ENCODE results near the gene UBE3B.

UBE3B gene

GRCh38 chr12:109475993-109476806 is 1.2 kb upstream of the UBE3B start:
- H3K27me3 Mint-ChIP-seq (ENCODE audit: low read depth), result no peaks in the 10 kb centered on the region
- H3K4me1 Mint-ChIP-seq (ENCODE audit: low read depth), result peaks cover 28% of the 10 kb centered on the region
- no peaks in the 10 kb centered on the region for H3K36me3 Mint-ChIP-seq (ENCODE audit: low read depth)

GRCh38 chr12:109476807-109477184 is 638 bp upstream of the UBE3B start:
- no peaks in the 10 kb centered on the region for H3K27me3 Mint-ChIP-seq (ENCODE audit: low read depth)
- peak overlapping the region; percentile 98 for H3K27ac Mint-ChIP-seq
- no peaks in the 10 kb centered on the region for H3K9me3 Mint-ChIP-seq
- peak overlapping the region; percentile 99 for H3K4me3 Mint-ChIP-seq
- H3K4me1 Mint-ChIP-seq (ENCODE audit: low read depth), result peaks cover 28% of the 10 kb centered on the region
- no peaks in the 10 kb centered on the region for H3K36me3 Mint-ChIP-seq (ENCODE audit: low read depth)

More at GRCh38 chr12:109475993-109476806, 1.2 kb upstream of the UBE3B start:
- Mint-ChIP-seq H3K27ac (peak overlapping the region; percentile 98), H3K9me3 (no peaks in the 10 kb centered on the region), H3K4me3 (peak overlapping the region; percentile 99)

GRCh38 chr12:109477963-109478315 is 505 bp downstream of the UBE3B start:
- H3K4me1 Mint-ChIP-seq (ENCODE audit: low read depth), result peaks cover 28% of the 10 kb centered on the region
- H3K9me3 Mint-ChIP-seq, result no peaks in the 10 kb centered on the region

GRCh38 chr12:109479761-109480160 is 2.3 kb downstream of the UBE3B start:
- H3K27ac Mint-ChIP-seq, result no peak overlapping the region

More at GRCh38 chr12:109477963-109478315, 505 bp downstream of the UBE3B start:
- peak overlapping the region; percentile 99 for H3K4me3 Mint-ChIP-seq
- H3K36me3 Mint-ChIP-seq (ENCODE audit: low read depth), result no peaks in the 10 kb centered on the region
- peak overlapping the region; percentile 98 for H3K27ac Mint-ChIP-seq
- no peaks in the 10 kb centered on the region for H3K27me3 Mint-ChIP-seq (ENCODE audit: low read depth)

GRCh38 chr12:109480356-109480755 is 2.9 kb downstream of the UBE3B start:
- Mint-ChIP-seq H3K36me3 (ENCODE audit: low read depth) (peaks cover 5% of the 10 kb centered on the region), H3K9me3 (no peaks in the 10 kb centered on the region), H3K4me3 (no peak overlapping the region), H3K27me3 (ENCODE audit: low read depth) (no peaks in the 10 kb centered on the region), H3K27ac (no peak overlapping the region), H3K4me1 (ENCODE audit: low read depth) (peaks cover 23% of the 10 kb centered on the region)

More at GRCh38 chr12:109479761-109480160, 2.3 kb downstream of the UBE3B start:
- Mint-ChIP-seq H3K4me3 (no peak overlapping the region), H3K4me1 (ENCODE audit: low read depth) (peaks cover 25% of the 10 kb centered on the region), H3K9me3 (no peaks in the 10 kb centered on the region), H3K36me3 (ENCODE audit: low read depth) (peaks cover under 1% of the 10 kb centered on the region), H3K27me3 (ENCODE audit: low read depth) (no peaks in the 10 kb centered on the region)

- Mint-ChIP-seq H3K9me3 (no peaks in the 10 kb centered on the region), H3K27ac (no peak overlapping the region), H3K4me1 (ENCODE audit: low read depth) (peaks cover 9% of the 10 kb centered on the region), H3K4me3 (no peak overlapping the region), H3K36me3 (ENCODE audit: low read depth) (peaks cover 6% of the 10 kb centered on the region), H3K27me3 (ENCODE audit: low read depth) (no peaks in the 10 kb centered on the region)
These were observed 4.4 kb downstream of the UBE3B start for GRCh38 chr12:109481863-109482262.

- peaks cover 11% of the 10 kb centered on the region for H3K36me3 Mint-ChIP-seq (ENCODE audit: low read depth)
These were observed 5.1 kb downstream of the UBE3B start for GRCh38 chr12:109482491-109482890.

GRCh38 chr12:109482894-109483293 is 5.5 kb downstream of the UBE3B start:
- H3K27me3 Mint-ChIP-seq (ENCODE audit: low read depth), result no peaks in the 10 kb centered on the region
- no peak overlapping the region for H3K27ac Mint-ChIP-seq
- peaks cover 11% of the 10 kb centered on the region for H3K36me3 Mint-ChIP-seq (ENCODE audit: low read depth)
- no peak overlapping the region for H3K4me3 Mint-ChIP-seq
- H3K4me1 Mint-ChIP-seq (ENCODE audit: low read depth), result peaks cover 9% of the 10 kb centered on the region
- no peaks in the 10 kb centered on the region for H3K9me3 Mint-ChIP-seq

More at GRCh38 chr12:109482491-109482890, 5.1 kb downstream of the UBE3B start:
- Mint-ChIP-seq H3K27me3 (ENCODE audit: low read depth) (no peaks in the 10 kb centered on the region), H3K4me1 (ENCODE audit: low read depth) (peaks cover 9% of the 10 kb centered on the region), H3K4me3 (no peak overlapping the region), H3K9me3 (no peaks in the 10 kb centered on the region), H3K27ac (no peak overlapping the region)

- Mint-ChIP-seq H3K9me3 (no peaks in the 10 kb centered on the region), H3K4me1 (ENCODE audit: low read depth) (peaks cover 9% of the 10 kb centered on the region), H3K27ac (no peak overlapping the region), H3K36me3 (ENCODE audit: low read depth) (peaks cover 11% of the 10 kb centered on the region), H3K4me3 (no peak overlapping the region), H3K27me3 (ENCODE audit: low read depth) (no peaks in the 10 kb centered on the region)
These were observed 5.9 kb downstream of the UBE3B start for GRCh38 chr12:109483346-109483745.

GRCh38 chr12:109485201-109485600 is 7.8 kb downstream of the UBE3B start:
- no peaks in the 10 kb centered on the region for H3K4me1 Mint-ChIP-seq (ENCODE audit: low read depth)
- H3K36me3 Mint-ChIP-seq (ENCODE audit: low read depth), result peaks cover 23% of the 10 kb centered on the region

GRCh38 chr12:109487181-109488050 is 10.0 kb downstream of the UBE3B start:
- Mint-ChIP-seq H3K27ac (no peak overlapping the region), H3K4me1 (ENCODE audit: low read depth) (no peaks in the 10 kb centered on the region), H3K9me3 (no peaks in the 10 kb centered on the region), H3K27me3 (ENCODE audit: low read depth) (no peaks in the 10 kb centered on the region), H3K36me3 (ENCODE audit: low read depth) (peaks cover 29% of the 10 kb centered on the region), H3K4me3 (no peak overlapping the region)

More at GRCh38 chr12:109485201-109485600, 7.8 kb downstream of the UBE3B start:
- H3K9me3 Mint-ChIP-seq, result no peaks in the 10 kb centered on the region
- no peak overlapping the region for H3K4me3 Mint-ChIP-seq
- no peak overlapping the region for H3K27ac Mint-ChIP-seq
- no peaks in the 10 kb centered on the region for H3K27me3 Mint-ChIP-seq (ENCODE audit: low read depth)

- Mint-ChIP-seq H3K9me3 (no peaks in the 10 kb centered on the region), H3K36me3 (ENCODE audit: low read depth) (peaks cover 29% of the 10 kb centered on the region), H3K4me1 (ENCODE audit: low read depth) (no peaks in the 10 kb centered on the region), H3K4me3 (no peak overlapping the region), H3K27ac (no peak overlapping the region), H3K27me3 (ENCODE audit: low read depth) (no peaks in the 10 kb centered on the region)
These were observed 10.7 kb downstream of the UBE3B start for GRCh38 chr12:109488051-109488665.

- H3K27ac Mint-ChIP-seq, result no peak overlapping the region
- no peak overlapping the region for H3K4me3 Mint-ChIP-seq
- no peaks in the 10 kb centered on the region for H3K9me3 Mint-ChIP-seq
- no peaks in the 10 kb centered on the region for H3K27me3 Mint-ChIP-seq (ENCODE audit: low read depth)
- peaks cover under 1% of the 10 kb centered on the region for H3K4me1 Mint-ChIP-seq (ENCODE audit: low read depth)
- H3K36me3 Mint-ChIP-seq (ENCODE audit: low read depth), result peaks cover 29% of the 10 kb centered on the region
These were observed 11.9 kb downstream of the UBE3B start for GRCh38 chr12:109489016-109489954.

Data from T-helper 1 cell treated with Interleukin-12 subunit alpha and Interleukin-12 subunit beta and Interleukin-4 antibody, amounts not matched to agents 30 μg/mL and 1 μg/mL, for 36 hours (primary cell).